CMK (cell line): ENCODE measurements around the gene PPP2R5C.
"Not testable (repeated sequence)": the region's sequence is repeated elsewhere in the genome, so short reads cannot be mapped to it uniquely, and the experiment has no call there.

ENCODE experiments used
- DNase-seq: peaks from one replicate; pipeline ENCODE4 v3.0.0-alpha.2; 2010; ENCODE audit warnings: low read depth

The PPP2R5C gene

DNA sequence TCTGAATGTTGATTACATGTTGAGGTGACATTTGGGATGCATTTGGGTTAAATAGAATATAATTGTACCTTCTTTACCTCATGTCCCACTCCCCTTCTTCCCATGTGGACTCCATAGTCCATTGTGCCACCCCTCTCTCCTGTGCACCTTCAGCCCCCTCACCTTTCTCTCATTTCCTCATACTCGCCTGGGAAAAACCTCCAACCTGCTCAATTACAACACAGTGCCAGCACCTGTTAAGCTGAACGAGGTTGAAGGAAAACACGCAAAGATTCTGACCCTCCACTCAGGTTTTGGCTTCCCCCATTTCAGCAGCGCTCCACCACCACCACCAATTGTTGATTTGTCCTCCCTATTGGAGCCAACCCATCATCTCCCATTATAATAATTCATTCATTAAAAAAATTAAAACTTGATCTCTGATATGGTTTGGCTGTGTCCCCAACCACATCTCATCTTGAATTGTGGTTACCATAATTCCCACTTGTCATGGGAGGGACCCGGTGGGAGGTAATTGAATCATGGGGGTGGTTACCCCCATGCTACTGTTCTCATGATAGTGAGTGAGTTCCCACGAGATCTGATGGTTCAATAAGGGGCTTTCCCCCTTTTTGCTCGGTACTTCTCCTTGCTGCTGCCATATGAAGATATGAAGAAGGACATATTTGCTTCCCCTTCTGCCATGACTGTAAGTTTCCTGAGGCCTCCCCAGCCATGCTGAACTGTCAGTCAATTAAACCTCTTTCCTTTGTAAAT lies 33.7 kb upstream of the PPP2R5C start:
- no peak for DNase-seq

DNA sequence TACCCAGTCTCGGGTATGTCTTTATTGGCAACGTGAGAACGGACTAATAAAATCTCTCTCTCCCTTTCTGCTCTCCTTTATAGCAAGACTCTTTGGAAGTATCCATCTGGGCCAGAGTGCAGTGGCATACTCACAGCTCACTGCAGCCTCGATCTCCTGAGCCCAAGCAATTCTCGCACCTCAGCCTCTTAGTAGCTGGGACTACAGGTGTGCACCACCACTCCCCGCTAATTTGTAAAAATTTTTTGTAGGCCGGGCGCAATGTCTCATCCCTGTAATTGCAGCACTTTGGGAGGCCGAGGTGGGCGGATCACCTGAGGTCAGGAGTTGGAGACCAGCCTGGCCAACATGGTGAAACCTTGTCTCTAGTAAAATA lies 33.2 kb upstream of the PPP2R5C start:
- no peak for DNase-seq

- no peak for DNase-seq
Observed at GRCh38 chr14:101729382-101729781, 32.1 kb upstream of the PPP2R5C start.

GRCh38 chr14:101730157-101730556 lies 31.4 kb upstream of the PPP2R5C start:
- not testable (repeated sequence) for DNase-seq

- no peak for DNase-seq
Observed at GRCh38 chr14:101730626-101731186, 30.8 kb upstream of the PPP2R5C start.

- no peak for DNase-seq
Observed at GRCh38 chr14:101731187-101732080, 30.1 kb upstream of the PPP2R5C start.

DNA sequence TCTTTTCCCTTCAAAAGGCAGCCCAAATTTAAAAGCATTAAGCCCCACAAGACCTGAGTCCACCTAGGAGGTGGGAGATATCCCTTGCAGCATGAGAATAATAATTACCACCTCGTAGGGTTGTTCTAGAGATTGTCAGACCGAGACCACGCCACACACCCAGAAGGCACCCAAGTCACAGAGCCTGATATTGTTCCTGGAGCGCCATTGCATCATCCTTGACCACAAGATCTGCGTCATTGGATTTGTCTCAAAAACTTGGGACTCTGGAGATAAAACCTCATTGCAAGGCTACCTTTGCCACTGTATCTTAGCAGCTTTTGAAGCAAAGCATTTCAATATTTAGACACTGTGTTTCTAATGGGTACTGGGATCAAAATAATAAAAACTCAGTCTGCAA lies 29.4 kb upstream of the PPP2R5C start:
- DNase-seq = no peak

GRCh38 chr14:101733211-101733610 lies 28.3 kb upstream of the PPP2R5C start:
- no peak for DNase-seq

- no peak for DNase-seq
Observed at GRCh38 chr14:101734246-101734847, 27.2 kb upstream of the PPP2R5C start.

DNA sequence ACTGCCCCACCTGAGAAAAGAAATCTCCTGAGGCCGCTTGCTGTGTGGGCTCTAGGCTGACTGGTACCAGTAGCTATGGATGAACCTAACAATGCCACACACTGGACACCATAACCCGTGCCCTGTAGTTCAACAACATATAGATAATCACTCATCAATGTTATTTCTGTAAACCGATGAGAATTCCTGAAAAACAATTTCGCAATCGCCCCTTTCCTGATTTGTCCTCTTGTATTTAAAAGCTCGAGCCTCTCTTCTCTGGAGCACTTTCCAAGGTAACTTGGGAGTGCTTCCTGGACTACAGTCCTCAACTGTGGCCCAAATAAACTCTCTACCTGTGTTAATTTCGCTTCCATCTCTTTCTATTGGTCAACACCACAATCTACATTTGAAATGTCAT lies 26.1 kb upstream of the PPP2R5C start:
- DNase-seq = no peak

DNA sequence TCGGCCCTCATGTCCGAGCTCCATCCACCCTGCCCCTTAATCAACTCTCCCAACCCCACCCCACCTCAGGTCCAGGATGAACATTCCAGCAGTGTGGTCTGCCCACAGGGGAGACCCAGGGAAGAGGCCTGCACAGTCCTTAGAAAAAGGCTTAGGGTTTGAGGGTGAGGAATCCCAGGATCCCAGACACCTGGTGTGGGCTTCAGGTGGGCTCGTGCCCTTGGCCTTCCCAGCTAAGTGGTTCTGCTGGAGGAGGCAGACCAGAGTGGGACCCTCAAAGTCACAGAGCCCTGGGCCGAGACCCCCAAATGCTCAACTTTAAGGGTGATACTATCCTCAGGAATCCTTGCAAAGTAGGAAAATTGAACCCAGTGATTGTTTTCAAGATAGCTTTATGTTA lies 25.4 kb upstream of the PPP2R5C start:
- DNase-seq = no peak

DNA sequence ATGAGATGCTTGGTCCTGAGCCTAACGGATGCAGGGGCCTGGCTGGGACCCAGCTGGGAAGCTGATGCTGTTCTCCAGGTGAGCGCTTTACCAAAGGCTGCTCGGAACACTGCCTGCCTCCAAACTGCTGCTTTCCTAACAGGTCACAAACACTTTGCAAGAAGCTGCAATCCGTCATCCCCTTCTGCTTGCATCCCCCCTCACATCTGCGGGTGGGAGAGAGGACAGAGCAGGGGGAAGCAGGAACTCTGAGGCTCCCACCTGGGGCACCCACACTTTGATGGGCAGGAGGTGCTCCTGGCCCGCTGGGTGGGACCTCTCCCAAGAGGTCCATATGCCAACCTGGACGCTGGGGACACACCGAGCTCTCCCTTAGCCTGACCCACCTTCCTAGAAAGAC lies 24.9 kb upstream of the PPP2R5C start:
- no peak for DNase-seq

GRCh38 chr14:101737414-101738339 lies 23.8 kb upstream of the PPP2R5C start:
- DNase-seq = no peak

- DNase-seq = no peak
Observed at GRCh38 chr14:101738703-101739320, 22.7 kb upstream of the PPP2R5C start.

GRCh38 chr14:101739446-101740141 lies 21.9 kb upstream of the PPP2R5C start:
- no peak for DNase-seq

DNA sequence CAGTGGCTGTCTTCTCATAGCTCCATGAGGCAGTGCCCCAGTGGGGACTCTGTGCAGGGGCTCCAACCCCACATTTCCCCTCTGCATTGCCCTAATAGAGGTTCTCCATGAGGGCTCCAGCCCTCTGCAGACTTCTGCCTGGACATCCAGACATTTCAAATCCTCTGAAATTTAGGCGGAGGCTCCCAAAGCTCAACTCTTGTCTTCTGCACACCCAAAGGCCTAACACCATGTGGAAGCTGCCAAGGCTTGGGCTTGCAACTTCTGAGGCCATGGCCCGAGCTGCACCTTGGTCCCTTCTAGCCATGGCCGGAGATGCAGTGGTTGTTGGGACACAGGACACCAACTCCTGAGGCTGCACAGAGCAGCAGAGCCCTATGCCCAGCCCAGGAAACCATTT lies 20.5 kb upstream of the PPP2R5C start:
- no peak for DNase-seq

GRCh38 chr14:101743701-101744100 lies 17.8 kb upstream of the PPP2R5C start:
- DNase-seq = no peak

- DNase-seq = not testable (repeated sequence)
Observed at GRCh38 chr14:101744382-101744781, 17.1 kb upstream of the PPP2R5C start.

GRCh38 chr14:101749756-101750155 lies 11.8 kb upstream of the PPP2R5C start:
- not testable (repeated sequence) for DNase-seq

DNA sequence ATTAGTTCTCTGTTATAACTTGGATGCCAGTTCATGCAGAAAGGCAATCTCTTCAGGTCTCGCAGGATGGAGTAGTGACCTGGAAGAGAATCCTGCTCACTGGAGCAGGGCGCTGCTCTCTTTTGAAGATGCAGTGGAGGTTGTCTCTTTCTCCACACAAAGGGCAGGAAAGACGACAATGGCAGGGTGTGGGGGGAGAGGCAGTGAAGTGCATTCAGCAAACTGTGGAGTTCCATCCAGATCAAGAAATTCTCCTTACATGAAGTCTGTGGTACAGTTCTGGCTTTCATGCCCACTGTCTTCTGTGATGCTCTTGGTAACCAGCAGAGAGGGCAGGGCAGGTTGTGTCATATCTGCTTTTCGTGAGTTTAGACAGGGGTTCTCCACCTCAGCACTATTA lies 6.6 kb upstream of the PPP2R5C start:
- no peak for DNase-seq
